SW 1271 (cell line): ENCODE data around the gene ADGRL2.

Experiments
- DNase-seq, 2 experiments: peaks; one replicate each; lab custom pipeline; 2025; lab: John Stamatoyannopoulos, UW

The ADGRL2 gene

DNA sequence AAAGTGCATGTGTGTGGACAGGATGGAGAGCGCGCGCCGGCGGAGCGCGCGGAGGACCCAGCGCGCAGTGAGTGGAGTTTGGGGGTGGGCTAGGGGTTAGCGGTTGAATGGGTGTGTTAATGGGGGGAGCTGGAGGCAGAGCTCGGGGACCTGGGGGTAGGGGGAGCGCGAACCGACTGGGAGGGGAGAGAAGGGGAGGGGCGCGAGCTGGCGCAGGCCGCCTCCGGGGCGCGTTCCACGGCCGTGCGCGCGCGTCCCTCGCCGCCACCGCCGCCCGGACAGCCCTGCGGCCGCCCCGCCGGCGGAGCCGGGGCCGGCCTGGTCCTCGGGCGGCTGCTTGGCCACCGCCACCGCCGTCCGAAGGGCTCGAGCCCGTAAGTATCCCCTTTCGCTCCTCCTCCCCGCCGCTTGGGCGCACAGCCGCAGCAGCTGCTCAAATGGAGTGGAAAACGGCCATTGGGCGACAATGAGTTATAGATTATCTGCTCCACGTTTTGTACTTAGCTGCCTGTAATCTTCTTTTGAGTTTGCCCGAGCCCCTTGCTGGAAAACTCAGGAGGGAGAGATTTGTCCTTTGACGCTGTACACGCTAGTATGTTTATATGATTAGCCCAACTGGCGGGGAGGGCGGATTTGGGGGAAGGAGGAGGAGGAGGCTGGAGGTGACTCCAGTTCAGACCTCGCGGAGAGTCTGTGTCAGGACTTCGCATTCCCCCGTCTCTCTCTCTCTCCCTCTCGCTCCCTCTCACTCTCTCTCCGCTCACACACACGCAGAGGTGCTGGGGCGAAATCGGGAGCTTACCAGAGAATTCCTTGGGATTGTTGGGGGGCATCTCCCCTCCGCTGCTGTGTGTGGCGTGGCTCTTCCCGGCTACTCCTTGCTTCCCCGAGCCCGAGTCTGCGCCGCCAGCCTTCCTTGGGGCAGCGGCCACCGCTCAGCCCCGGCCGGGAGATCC is at the start of gene ADGRL2:
TSS of gene ADGRL2 (plus strand) at position 240 of the 956 bp plus-strand sequence. CDS start 36,051 bp downstream, outside the sequence.
- DNase-seq = peak; percentile 57 to 77

- no peak for DNase-seq
These were observed 47.9 kb upstream of the ADGRL2 start for GRCh38 chr1:81752840-81753239.

GRCh38 chr1:81754424-81754823 is 46.3 kb upstream of the ADGRL2 start:
- no peak for DNase-seq

DNA sequence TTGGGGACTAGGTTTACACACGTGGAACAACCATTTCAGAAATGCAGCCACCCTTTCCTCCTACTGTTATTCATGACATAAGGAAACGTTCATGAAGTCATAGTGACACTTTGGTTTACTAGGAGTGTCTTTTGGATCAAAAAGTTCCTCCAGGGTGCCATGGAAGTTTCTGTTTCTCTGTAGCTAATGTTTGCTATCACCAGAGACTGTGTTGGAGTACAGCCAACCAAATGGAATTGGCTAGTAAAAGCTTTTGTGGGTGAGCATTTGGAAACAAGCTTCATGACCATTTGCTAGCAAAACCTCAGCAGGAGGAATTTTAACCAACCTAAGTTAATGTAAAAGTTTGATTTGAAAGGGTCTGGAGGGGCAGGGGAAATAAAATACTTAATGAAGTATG is 43.9 kb upstream of the ADGRL2 start:
- DNase-seq = no peak

DNA sequence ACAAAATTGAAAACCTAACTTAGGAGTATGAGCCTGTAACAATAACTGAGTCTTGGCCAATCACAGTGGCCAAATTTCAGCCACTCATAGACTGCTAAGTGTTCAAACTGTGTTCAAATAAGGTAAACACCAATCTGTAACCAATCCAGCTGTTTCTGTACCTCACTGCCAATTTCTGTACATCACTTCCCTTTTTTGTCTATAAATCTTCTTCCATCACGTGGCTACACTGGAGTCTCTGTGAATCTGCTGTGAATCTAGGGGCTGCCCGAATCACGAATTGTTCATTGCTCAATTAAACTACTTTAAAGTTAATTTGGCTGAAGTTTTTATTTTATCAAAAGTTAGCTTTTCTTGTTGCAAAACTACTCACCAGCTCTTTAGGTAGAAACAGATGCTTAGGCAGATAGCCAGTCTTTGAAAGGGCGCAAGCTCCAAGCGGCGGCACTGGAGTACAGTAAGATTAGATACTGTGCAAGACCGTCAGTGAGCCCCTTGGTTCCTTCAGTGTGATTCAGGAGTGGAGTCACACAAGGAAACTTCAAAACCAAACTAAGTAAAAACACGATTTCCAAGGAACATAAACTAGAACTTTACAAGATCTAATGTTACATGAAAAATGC is 43.2 kb upstream of the ADGRL2 start:
- no peak for DNase-seq

- no peak for DNase-seq
These were observed 42.6 kb upstream of the ADGRL2 start for GRCh38 chr1:81758181-81758580.

DNA sequence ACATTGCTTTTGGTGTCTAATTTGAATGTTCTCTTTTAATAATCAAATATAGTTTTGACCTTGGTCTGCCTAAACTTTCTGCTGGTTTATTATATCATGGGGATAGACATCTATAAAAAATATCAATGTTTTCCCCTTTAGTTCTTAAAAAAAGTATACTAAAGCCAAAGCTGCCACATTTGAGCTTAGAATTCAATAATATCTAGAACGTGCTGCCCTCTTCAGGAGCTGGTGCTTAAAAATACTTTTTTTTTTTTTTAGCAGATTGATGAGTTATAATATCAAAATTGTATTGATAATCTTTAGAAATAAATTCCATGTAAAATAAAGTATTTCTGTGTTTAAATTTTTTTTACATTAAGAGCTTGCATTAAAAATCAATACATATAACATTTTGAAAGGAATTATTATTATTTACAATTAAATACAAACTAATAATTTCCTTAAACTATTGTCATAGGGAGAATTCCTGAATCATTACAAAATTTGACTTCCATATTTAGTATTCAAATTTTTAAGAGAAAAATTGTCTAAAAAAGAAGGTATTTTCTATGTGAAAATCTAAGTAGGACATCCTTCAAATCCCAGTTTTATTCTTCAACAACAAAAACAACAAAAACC is 40.1 kb upstream of the ADGRL2 start:
- peak in 1 of 2 experiments; percentile 29 for DNase-seq

GRCh38 chr1:81775510-81775909 is 25.2 kb upstream of the ADGRL2 start:
- DNase-seq = no peak

GRCh38 chr1:81780705-81781454 is 19.9 kb upstream of the ADGRL2 start:
- no peak for DNase-seq

- no peak for DNase-seq
These were observed 19.0 kb upstream of the ADGRL2 start for GRCh38 chr1:81781749-81782148.

DNA sequence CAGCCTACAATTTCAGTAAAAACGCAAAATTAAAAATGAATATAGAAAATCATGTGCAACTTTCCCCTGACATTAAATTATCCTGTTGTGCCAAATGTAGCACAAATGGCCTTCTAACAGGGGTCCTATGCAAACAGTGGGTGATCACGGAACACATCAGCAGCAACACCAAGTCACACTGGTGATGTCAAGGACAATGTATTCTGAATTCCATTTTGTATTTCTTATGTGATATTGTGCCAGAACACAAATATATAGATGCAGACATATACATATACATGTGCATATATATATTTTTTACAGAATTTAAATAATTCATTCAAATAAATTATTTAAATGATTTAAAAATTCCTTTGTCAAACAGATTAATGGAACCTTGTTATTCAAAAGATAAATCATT is 8.6 kb upstream of the ADGRL2 start:
- DNase-seq = no peak

DNA sequence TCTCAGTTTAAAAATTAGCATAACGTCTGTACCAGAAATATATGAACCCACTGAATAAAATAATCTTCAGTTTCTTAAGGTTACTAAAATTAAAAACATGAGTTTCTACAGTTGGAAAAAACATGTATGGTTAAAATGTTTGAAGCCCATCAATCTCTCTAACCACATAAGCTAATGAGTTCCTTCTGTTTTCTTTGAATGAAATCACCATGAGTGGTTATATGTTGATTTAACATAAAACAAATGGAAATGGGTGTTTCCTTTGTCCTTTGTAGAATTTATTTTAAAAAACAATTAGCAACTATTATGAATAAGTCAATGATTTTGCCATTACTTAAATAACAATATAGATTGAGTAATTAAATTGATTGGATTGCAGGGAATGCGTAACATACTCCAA is 3.0 kb upstream of the ADGRL2 start:
- no peak for DNase-seq

GRCh38 chr1:81799939-81800694 is 617 bp upstream of the ADGRL2 start:
- peak; percentile 1 to 46 for DNase-seq

GRCh38 chr1:81801651-81802456 is 1.1 kb downstream of the ADGRL2 start:
- peak in 1 of 2 experiments; percentile 15 for DNase-seq

- DNase-seq = no peak
These were observed 1.6 kb downstream of the ADGRL2 start for GRCh38 chr1:81802457-81802706.

DNA sequence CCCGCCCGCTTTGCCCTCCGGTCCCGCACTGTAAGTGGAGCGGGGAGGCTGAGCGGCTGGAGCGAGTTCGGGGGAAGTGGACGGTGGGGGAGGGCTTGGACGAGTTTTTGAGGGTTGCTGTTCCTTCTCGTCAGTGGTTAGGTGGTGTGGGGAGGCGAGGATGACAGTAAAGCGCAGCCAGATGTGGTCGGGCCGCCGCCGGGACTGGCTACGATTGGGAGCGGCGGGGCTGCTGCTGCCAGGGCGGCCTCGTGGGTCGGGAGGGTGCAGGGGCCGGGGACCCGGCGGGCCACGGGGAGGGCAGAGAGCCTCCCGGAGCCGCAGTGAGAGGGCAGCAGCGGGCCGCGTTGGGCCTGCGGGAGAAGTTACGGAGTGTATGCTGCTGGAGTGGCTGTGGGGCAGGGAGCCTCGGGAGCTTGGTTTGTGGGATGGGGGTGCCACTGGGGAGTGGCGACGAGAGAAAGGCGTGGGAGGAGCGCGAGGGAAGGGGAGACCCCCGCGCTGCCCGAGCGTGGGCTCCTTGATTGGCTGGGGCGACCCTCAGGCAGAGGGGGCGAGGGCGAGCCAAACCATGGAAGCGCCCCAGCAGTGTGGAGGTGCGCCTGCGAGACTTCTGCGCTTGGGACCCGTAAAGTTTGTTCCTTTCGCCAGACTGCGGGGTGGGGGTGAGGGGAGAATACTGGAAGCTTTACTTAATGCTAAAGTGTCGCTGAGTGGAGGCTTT is 2.1 kb downstream of the ADGRL2 start:
- DNase-seq = peak; percentile 3 to 16

GRCh38 chr1:81803431-81804110 is 2.8 kb downstream of the ADGRL2 start:
- DNase-seq = no peak

GRCh38 chr1:81804312-81804711 is 3.6 kb downstream of the ADGRL2 start:
- DNase-seq = no peak
